ENCODE measurements around the gene MILR1.

DNA sequence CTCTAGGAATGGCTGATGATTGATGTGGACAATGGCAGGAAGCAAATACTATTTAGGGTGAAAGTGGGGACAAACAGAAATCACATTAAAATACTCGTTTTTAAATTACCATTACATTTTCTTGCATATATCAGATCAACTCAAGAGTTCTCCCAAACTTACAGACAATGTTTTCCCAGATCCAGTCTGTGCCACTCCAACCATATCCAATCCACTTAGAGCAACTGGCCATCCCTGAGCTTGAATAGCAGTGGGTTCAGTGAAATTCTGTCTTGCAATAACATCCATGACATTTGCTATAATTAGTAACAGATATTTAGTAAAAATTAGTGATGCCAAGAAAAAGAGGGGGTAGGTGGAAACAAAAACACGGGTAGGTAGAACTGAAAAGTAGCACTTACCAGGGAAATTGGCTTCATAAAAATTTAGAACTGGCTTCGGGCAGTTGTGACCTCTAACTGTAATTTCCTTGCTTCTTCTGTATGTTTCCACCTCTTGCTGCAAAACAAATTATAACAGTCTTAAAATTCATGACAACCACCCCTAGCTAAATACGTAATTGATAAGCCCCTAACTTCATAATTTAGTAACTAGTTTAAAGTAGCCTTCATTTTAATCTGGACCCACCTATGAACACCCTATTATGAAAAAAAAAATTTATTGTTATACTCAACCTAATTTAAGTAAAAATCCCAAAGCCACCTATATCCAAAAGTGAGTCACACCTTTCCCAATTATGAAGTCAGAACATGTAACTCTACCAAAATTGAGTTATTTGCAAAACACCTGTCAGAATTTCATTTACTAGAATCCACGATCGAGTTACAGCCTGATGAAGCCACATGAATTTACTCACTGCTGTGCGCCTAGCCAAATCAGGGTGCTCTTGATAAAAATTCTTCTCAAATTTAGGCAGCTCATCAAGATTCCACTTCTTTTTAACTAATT is 55.2 kb downstream of the MILR1 start:
- TF ChIP-seq, protein P1, sequence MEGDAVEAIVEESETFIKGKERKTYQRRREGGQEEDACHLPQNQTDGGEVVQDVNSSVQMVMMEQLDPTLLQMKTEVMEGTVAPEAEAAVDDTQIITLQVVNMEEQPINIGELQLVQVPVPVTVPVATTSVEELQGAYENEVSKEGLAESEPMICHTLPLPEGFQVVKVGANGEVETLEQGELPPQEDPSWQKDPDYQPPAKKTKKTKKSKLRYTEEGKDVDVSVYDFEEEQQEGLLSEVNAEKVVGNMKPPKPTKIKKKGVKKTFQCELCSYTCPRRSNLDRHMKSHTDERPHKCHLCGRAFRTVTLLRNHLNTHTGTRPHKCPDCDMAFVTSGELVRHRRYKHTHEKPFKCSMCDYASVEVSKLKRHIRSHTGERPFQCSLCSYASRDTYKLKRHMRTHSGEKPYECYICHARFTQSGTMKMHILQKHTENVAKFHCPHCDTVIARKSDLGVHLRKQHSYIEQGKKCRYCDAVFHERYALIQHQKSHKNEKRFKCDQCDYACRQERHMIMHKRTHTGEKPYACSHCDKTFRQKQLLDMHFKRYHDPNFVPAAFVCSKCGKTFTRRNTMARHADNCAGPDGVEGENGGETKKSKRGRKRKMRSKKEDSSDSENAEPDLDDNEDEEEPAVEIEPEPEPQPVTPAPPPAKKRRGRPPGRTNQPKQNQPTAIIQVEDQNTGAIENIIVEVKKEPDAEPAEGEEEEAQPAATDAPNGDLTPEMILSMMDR (IDR thresholded peaks at IDR 0.05; ENCODE audit: low read depth, low read length) = no peak
- TF ChIP-seq EZH2phosphoT487 (IDR thresholded peaks at IDR 0.05; ENCODE audit: low read depth) = no peak
